ENCODE data around the gene PROM1.
A peak's percentile ranks its signal among the peaks of the same experiment; 100 is the strongest.

Gene PROM1

GRCh38 chr4:16025268-16025667, 58.6 kb downstream of the PROM1 start:
- DNase-seq (ENCODE audit: low read depth): no peak

- no peak for DNase-seq (ENCODE audit: low read depth)
Measured at GRCh38 chr4:16023776-16024408, 59.9 kb downstream of the PROM1 start.

GRCh38 chr4:16021804-16022560, 61.8 kb downstream of the PROM1 start:
- DNase-seq (ENCODE audit: low read depth): no peak

- DNase-seq (ENCODE audit: low read depth): no peak
Measured at GRCh38 chr4:16019649-16020048, 64.2 kb downstream of the PROM1 start.

- no peak for DNase-seq (ENCODE audit: low read depth)
Measured at GRCh38 chr4:16018841-16019240, 65.0 kb downstream of the PROM1 start.

GRCh38 chr4:16018061-16018676, 65.7 kb downstream of the PROM1 start:
- no peak for DNase-seq (ENCODE audit: low read depth)

GRCh38 chr4:16016536-16016935, 67.3 kb downstream of the PROM1 start:
- no peak for DNase-seq (ENCODE audit: low read depth)

- no peak for DNase-seq (ENCODE audit: low read depth)
Measured at GRCh38 chr4:16011173-16011572, 72.7 kb downstream of the PROM1 start.

- no peak for DNase-seq (ENCODE audit: low read depth)
Measured at GRCh38 chr4:16009153-16009552, 74.7 kb downstream of the PROM1 start.

GRCh38 chr4:16007471-16008095, 76.2 kb downstream of the PROM1 start:
- DNase-seq (ENCODE audit: low read depth): no peak

- no peak for DNase-seq (ENCODE audit: low read depth)
Measured at GRCh38 chr4:16006771-16007446, 76.9 kb downstream of the PROM1 start.

GRCh38 chr4:16005676-16006075, 78.1 kb downstream of the PROM1 start:
- DNase-seq (ENCODE audit: low read depth): no peak

GRCh38 chr4:16001484-16001858, 82.4 kb downstream of the PROM1 start:
- DNase-seq (ENCODE audit: low read depth): peak; percentile 65

GRCh38 chr4:16000708-16001483, 82.9 kb downstream of the PROM1 start:
- DNase-seq (ENCODE audit: low read depth): no peak

GRCh38 chr4:15996773-15997172, 87.0 kb downstream of the PROM1 start:
- no peak for DNase-seq (ENCODE audit: low read depth)

- DNase-seq (ENCODE audit: low read depth): no peak
Measured at GRCh38 chr4:15995826-15996225, 88.0 kb downstream of the PROM1 start.

- no peak for DNase-seq (ENCODE audit: low read depth)
Measured at GRCh38 chr4:15992167-15992485, 91.7 kb downstream of the PROM1 start.

GRCh38 chr4:15990570-15991285, 93.1 kb downstream of the PROM1 start:
- no peak for DNase-seq (ENCODE audit: low read depth)

GRCh38 chr4:15989424-15989823, 94.4 kb downstream of the PROM1 start:
- DNase-seq (ENCODE audit: low read depth): no peak

- no peak for DNase-seq (ENCODE audit: low read depth)
Measured at GRCh38 chr4:15988222-15988621, 95.6 kb downstream of the PROM1 start.

GRCh38 chr4:15986907-15987306, 96.9 kb downstream of the PROM1 start:
- DNase-seq (ENCODE audit: low read depth): no peak

All from iris pigment epithelial cell (primary cell).